GM19328 (cell line): ENCODE results near the gene LLGL1.
"Not testable (repeated sequence)": the region's sequence is repeated elsewhere in the genome, so short reads cannot be mapped to it uniquely, and the experiment has no call there.

Experiments
- ATAC-seq: cut with Tn5 transposase; IDR thresholded peaks from one replicate; pipeline ENCODE4 v1.9.1; 2021; ENCODE audit warnings: mild to moderate bottlenecking, moderate library complexity; ENCODE audit not compliant: unreplicated experiment

LLGL1 gene

DNA sequence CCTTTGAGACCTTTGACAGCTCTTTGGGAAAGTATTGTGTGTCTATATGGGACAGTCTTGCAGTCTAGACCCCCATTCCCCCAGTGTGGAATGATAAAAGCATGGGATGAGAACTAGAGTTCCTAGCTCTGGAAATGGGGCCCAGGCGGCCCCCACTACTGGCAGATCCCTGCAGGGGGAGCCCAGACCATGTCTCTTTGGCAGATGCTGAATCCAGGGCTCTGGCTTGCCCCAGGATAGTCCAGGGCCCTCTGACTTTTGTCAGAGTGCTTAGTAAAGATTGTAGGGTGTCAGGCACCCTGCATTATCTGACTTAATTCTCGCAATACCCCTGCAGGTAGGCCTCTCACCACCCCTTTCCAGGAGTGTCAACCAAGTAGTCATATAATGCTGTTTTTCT lies 33.5 kb upstream of the LLGL1 start:
- no peak for ATAC-seq

DNA sequence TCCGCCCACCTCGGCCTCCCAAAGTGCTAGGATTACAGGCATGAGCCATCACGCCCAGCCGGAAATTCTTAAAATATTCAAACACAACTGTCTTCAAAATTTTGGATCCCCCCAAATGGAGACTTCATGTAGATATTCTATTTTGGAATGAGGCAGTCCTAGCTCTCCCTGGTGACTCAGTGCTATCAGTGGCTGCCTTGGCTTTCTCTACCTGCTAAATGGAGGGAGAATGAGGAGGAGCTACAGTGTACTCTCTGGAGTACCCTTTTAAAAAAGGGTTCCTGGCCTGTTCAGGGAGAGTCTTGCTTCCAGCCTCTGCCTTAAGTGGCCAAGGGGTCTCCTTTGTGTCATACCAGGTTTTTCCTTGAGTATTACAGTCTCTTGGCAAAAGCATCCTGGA lies 31.0 kb upstream of the LLGL1 start:
- ATAC-seq = no peak

DNA sequence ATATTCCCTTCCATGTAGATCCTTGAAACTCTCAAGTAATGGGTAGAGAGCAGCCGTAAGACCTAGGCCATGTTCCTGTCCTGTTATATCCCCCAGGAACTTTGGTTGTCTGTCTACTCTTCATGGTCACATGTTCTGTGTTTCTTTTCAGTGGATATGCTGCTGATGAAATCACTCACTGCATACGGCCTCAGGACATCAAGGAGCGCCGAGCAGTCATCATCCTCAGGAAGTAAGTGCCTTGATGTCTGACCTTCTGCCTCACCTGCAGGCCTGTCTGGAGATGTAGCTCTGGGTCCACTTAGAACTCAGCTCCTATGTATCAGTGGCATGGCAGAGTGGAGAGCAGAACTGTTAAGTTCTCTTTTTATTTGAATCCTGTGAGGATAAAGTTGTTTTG lies 30.6 kb upstream of the LLGL1 start:
- no peak for ATAC-seq

DNA sequence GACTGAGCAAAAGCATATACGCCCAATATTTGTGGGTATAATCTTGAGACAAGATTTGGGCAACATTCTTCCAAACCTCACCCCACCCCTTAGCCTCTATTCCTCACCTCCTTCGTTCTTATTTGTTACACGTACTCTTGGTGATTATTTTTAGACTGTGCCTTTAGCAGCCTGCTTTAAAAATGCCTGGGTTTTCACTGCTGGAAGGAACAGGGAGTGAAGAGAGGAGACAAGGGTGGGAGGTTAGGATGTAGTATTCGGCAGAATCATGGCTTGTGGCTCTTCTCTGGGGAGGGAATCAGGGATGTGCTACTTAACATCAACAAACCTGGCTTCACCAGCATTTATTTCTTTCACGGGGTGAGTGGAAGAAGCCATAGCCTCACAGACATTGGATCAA lies 30.2 kb upstream of the LLGL1 start:
- no peak for ATAC-seq

DNA sequence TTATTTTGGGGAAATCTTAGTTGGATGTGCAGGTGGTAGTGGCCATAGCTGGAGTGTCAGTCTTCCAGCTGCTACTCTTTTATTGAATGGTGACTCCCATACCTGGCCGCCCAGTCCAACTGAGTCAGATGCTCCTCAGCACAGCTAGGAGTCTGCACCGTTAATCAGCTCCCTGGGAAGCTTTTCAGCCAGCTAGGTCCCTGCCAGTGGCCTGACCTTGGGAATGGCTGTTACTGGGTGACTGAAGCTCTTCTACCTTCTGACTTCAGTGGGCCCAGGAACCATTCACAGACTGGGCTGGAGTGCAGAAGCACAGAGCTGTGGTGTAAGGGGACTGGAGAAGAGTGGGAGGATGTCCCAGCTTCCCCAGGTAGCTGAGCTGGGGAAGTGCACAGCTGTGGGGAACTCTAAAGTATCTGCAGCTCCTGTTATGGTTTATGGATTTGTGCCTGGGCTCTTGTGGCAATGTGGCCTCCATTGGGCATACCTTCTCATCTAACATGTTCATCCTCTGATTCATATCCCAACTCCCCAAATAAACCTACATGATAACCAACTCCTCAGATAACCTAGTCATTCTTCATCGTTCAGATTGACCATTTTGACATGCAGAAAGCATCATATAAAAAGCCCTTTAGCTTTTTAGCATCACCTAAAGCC lies 27.8 kb upstream of the LLGL1 start:
- no peak for ATAC-seq

DNA sequence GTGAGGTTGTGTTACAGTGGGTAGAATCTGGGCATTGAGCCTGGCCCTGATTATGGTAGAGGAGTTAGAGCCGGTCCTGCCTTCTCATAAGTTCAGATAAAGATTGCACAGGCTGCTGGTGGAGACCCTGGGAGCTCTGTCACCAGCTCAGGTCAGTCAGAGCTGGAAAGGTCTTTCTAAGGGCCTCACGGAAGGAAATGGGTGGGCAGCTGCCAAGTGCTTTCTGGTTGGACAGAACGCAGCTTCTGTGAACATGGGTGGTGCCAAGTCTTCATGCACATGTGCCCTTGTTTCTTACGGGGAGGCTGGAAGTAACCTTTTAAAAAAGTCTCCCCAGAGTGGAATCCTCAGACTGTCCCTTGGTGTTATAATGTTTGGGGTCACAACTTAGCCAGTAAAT lies 26.9 kb upstream of the LLGL1 start:
- no peak for ATAC-seq

DNA sequence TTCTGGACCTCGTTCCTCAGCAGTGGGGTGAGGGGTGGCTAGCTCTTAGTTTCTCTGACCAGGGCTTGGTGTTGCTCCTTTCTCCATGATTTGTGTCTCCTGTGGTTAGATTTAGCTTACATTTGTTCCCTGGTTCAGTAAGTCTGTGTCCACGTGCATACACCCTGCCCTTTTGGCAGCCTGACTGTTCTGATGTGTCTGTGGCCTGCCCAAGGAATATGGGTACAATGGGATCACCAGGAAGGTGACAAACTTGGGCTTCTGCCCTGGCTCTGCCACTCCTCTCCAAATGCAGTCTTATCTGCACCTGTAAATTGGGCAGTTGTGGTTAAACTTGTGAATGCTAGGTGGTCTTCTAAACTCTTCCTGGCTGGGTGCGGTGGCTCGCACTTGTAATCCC lies 24.3 kb upstream of the LLGL1 start:
- no peak for ATAC-seq

DNA sequence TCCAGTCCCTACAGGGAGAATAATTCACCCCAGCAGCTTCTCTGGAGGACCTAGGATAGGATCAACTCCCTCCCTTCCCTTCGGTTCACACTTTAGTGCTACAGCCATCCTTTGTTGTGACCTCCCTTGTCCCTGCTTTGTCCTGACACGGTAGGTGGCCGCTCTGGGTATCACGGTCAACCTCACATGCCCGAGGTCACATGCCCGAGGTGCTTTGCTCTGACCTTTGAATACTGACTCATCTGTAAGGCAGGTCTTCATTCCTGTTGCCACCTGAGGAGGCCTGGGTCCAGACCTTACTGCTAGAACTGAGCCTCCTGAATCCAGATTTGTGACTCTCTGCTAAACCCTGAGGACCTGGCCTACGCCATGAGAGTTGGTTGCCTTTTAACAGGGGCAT lies 22.1 kb upstream of the LLGL1 start:
- no peak for ATAC-seq

DNA sequence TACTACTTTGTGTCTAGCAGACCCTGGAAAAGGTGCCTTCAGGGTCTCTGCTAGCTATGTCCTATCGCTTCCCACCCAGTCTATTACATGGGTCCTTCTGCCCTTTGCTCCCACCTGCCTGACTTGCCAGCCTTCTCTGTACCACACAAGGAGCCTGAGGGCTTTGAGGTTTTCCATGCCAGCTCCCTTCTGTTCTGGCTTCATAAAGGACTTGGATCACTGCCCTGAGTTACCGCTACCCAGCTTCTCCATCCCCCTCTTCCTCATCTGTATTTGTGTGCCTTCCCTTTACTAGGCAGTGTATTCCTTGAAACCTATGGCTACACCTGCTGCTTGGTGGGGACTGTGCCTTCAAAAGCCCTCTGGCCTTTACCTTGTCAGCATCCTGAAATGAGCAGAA lies 19.6 kb upstream of the LLGL1 start:
- ATAC-seq = no peak

DNA sequence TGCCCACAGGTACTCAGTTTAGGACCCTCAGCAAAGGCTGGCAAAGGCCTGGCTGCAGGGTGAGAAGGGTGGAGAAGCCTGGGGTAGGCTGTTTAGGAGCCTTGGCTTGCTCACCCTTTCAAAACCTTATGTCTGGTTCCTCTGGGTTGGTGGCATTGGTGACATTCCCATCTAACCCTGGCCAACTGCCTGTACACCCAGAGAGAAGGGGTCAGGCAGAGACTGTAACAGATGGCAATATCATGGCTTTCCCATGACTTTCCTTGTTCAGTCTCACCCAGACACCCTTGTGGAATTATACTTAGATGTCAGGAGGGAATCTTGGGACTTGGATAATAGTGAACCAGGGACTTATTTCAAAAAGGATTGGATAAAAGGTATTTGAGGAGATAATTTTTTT lies 18.5 kb upstream of the LLGL1 start:
- no peak for ATAC-seq

DNA sequence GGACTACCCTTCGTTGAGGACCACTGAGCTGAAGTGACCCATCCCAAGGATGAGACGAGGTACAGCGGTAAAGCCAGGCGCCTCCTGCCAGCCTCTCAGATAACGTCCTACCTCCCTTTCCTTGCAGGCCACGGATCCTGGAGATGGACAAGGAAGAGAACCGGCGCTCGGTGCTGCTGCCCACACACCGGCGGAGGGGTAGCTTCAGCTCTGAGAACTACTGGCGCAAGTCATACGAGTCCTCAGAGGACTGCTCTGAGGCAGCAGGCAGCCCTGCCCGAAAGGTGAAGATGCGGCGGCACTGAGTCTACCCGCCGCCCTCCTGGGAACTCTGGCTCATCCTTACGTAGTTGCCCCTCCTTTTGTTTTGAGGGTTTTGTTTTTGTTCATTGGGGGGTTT lies 17.3 kb upstream of the LLGL1 start:
- no peak for ATAC-seq

DNA sequence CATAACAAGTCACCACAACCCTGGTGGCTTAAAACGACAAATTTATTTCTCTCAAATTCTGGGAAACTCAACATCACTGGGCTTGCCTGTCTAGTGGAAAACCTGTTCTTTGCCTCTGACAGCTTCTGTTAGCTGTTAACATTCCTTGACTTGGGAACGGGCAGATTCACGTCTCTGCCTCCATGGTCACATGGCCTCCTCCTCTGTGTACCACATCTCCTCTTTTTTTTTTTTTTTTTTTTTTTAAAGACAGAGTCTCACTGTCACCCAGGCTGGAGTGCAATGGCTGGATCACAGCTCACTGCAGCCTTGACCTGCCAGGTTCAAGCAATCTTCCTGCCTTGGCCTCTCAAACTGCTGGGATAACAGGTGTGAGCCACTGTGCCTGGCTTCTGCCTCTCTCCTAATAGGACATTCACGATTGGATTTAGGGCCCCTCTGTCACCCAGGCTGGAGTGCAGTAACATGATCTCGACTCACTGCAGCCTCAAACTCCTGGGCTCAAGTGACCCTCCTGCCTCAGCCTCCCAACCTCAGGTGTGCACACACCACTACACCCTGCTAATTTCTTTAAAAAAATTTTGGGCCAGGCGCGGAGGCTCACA lies 11.7 kb upstream of the LLGL1 start:
- ATAC-seq = no peak

DNA sequence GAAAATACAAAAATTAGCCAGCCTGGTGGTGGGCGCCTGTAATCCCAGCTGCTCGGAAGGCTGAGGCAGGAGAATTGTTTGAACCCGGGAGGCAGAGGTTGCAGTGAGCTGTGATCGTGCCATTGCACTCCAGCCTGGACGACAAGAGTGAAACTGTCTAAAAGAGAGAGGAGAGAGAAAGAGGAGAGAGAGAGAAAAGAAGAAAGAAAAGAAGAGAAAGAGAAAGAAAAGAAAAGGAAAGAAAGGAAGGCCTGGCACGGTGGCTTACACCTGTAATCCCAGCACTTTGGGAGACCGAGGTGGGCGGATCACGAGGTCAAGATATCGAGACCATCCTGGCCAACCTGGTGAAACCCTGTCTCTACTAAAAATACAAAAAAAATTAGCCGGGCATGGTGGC lies 8.5 kb upstream of the LLGL1 start:
- not testable (repeated sequence) for ATAC-seq

DNA sequence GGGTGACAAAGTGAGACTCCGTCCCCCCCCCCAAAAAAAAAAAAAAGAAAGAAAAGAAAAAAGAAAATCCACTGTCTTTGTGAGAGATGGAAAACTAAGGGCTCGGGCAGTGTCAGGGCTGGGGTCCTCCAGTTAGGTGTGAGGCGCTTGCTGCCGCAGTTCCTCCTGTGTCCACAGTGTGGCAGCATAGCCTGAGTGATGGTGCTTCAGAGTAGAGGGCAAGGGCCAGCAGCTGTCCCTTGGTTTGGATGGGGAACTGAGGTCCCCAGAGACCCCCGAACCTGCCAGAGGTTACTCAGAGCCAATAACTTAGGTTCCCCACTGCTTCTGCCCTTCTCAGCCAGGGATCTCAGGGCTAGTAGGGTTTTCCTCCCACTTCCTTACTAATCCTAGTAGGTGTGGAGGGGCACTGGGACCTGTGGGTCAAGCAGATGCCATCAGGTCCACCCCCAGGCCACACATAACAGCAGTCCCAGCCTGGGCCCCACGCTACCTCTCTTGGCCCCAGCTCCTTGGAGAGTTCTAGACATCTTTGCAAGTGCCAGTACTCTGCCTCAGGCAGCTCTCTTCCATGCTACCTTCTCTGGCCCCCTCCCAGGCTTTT lies 7.9 kb upstream of the LLGL1 start:
- no peak for ATAC-seq

DNA sequence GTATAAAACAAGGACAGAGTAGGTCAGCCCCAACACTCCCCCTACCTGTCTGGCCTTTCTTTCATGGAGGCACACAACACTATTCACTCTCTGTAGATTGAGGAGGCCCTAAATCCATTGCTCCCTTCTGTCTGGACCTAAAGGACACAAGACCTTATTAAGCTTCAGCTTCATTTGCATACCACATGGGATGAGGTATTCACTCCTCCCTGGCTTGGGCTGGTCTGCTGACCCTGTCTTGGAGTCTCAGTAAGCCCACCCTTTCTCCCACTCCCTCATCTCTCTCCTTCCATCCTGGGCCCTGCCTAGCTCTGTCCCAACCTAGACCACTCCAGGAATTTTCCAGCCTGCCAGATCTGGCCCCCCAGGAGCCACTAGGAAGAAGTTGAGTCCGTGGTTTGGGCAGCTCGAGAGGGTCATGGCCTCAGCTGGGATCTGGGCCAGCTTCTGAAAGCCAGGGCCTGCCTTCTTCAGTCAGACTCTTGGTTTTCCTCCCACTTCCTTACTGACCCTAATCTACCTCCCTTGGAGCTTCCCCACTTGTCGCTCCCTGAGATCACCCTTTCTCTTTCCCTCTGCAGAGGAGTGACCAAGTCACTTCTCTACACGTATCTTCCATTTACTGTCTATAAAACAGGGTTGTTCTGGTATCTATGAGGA lies 6.5 kb upstream of the LLGL1 start:
- no peak for ATAC-seq

DNA sequence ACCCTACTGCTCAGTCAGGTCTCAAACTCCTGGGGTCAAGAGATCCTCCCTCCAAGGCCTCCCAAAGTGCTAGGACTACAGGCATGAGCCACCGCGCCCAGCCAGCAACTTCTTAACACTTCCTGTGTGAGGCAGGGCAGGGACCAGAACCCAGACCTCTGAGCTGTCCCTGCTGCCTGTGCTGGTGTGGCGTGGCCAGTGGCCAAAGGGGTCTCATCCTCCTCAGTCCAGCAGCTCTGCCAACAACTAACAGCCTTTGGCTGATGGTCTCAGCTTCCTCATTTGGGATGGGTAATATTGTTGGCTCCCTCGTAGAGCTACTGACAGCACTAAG lies 1.4 kb upstream of the LLGL1 start:
- no peak for ATAC-seq

DNA sequence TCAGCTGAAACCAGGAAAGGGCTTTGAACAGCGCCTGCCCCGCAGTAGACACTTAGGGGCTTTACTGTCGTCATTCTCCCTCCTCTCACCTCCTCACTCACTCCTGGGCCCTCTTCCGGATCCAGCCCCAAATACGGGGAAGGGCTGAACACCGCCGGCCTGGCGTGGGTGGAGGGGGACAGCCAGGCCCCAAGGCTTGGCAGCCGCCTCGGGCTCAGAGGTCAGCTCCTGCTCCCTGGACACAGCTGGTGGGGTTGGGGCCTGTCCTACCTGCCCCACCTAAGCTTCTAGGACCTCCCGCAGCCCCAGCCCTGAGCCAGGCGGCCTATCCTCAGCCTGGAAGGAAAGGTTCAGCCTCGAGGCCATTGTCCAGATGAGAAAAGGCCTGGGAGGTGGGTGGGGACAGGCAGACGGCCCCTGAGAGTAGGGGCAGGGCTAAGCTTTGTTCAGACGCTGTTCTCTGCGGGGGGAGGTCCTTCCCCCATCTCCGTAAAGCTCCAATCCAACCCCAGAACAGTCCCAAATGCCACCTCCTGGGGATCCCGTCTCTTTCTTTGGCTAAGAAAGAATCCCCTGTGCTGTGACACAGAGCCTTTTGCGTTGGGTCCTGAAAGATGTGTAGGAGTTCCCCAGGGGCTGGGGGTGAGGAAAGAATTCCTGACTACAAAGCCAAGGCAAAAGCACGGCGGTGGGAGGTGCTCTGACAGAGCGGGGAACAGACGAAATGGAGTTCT lies 881 bp upstream of the LLGL1 start:
- no peak for ATAC-seq

DNA sequence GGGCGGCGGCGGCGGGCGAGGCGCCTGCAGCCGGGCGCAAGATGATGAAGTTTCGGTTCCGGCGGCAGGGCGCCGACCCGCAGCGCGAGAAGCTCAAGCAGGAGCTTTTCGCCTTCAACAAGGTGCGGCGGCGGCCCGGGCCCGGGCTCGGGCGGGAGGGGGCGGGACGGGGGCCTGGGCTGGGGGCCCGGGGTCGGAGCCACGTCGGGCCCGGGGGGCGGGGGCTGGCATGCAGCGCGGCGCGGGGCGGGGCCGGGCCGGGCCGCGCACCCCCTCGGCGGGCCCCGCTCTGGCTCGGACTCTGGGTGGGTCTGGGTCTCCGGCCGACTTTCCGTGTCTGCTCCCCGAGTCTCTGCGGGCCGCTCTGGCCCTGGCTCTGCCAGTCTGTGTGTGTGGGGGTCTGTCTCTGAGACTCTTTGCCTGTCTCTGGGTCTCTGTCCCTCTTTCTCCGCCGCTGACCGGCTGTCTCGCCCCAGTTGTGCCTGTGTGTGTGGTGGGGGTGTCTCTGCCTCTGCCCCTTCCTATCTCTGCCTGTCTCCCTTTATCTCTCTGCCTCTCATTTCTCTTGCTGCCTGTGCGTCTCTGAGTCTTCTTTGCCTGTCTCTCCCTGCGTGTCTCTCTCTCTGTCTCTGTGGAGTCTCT lies 328 bp downstream of the LLGL1 start:
- ATAC-seq = no peak

DNA sequence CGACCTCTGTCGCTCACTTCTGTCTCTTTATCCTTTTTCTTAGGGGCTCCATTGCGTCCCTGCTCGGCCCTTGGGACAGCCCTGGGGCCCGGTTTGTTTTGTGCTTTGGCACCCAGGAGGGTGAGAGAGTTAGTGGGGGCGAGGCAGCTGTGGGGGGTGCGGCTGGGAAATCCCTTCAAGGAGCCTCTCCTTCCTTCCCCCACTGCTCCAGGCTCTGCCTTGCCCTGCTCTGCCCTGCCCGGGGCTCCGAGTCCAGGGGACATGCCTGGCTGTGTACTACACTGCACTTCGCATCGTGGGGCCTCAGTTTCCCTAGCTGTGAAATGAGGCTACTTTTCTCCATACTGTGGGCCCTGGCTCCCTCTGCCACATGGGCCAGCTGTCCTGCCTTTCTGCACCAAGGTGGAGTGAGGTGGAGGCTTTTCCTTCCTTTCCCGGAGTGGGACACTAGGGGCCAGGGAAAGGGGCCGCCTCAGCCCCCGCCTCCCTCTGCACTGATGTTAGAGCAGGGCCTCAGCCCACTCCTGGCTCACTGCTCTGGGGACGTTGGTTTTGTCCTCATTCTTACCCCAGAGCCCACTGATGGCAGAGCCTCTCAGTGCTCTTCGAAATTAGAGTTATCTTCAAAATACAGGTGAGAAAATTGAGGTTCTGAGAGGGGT lies 980 bp downstream of the LLGL1 start:
- ATAC-seq = no peak

DNA sequence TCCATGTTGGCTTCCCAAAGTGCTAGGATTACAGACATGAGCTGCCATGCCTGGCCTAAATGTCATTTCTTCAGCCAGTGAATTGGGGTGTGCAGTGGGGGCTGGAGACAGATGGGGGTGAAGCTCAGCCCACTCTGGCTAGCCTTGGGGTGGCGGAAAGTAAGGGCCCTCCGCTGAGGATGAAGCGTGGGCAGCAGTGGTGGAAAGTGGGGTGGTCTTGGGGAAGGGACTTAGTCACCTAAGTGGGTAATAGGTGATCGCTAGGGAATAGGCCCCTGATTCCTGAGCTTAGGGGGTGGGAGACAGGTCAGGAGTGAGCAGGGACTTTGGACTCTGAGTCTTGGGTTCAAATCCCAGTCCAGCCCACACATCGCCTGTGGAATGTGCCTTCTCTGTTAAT lies 2.2 kb downstream of the LLGL1 start:
- ATAC-seq = no peak
